Left lung (tissue), 10 donors: ENCODE measurements around the gene KDELR3. TPM values are rescaled to one million over a fixed set of nuclear protein-coding genes. Genes with fewer than 3 reads are reported as not detected.
A peak's percentile ranks its signal among the peaks of the same experiment; 100 is the strongest.

Source experiments
- ATAC-seq: fragments of 200-7000 bp; cut with Tn5 transposase; one replicate; pipeline ENCODE4 v1.9.1; 2020; ENCODE audit warnings: moderate library complexity
- DNase-seq, 4 donors: peaks; one replicate each; pipeline ENCODE4 v3.0.0-alpha.2; 2013 to 2020
- H3K27ac ChIP-seq, 2 donors: fragments of 200-600 bp; sonication (generic) in 1 of 2; one replicate each; pipeline versions ENCODE4 v1.5.0 to v1.8.0; 2020 to 2021
- H3K27me3 ChIP-seq, 2 donors: fragments of 200-600 bp; sonication (generic) in 1 of 2; one replicate each; pipeline versions ENCODE4 v1.5.0 to v1.8.0; 2020 to 2021
- H3K36me3 ChIP-seq, 2 donors: fragments of 200-600 bp; sonication (generic) in 1 of 2; one replicate each; pipeline versions ENCODE4 v1.5.0 to v1.8.0; 2020 to 2021
- H3K4me1 ChIP-seq, 2 donors: fragments of 200-600 bp; one replicate each; pipeline ENCODE4 v1.8.0; 2021
- H3K4me3 ChIP-seq, 2 donors: fragments of 200-600 bp; sonication (generic) in 1 of 2; one replicate each; pipeline versions ENCODE4 v1.5.0 to v1.8.0; 2020 to 2021; ENCODE audit warnings: mild to moderate bottlenecking in 1 of 2
- H3K9me3 ChIP-seq, 2 donors: fragments of 200-600 bp; sonication (generic) in 1 of 2; one replicate each; pipeline versions ENCODE4 v1.5.0 to v1.8.0; 2020 to 2021
- intact Hi-C, 2 donors: fragments of 100-400 bp; cut with DNase I; formaldehyde crosslinking; loops; one replicate each; pipeline versions ENCODE4 v1.11.2 to v1.14.2; 2022
- polyA plus RNA-seq, 6 donors: library from polyadenylated mRNA; unstranded; fragments of 120-200 nt; gene quantifications; one replicate each; pipeline ENCODE4 v1.2.1, GENCODE V29; 2013; ENCODE audit not compliant: insufficient read length in 6 of 6
- total RNA-seq, 2 donors: library from RNA; stranded (reverse); fragmentation: NEBNext Ultra II Directional; extraction: Animal tissue kit (Norgen Biotek cat#: 25700); gene quantifications; one replicate each; pipeline ENCODE4 v1.2.1, GENCODE V29; 2021
- TF ChIP-seq, protein P1 (sequence below), 2 donors: fragments of 200-600 bp; sonication (generic) in 1 of 2; IDR thresholded peaks; one replicate each; pipeline versions ENCODE4 v1.5.0 to v1.8.0; 2021; ENCODE audit warnings: antibody characterized with exemption in 2 of 2
- donor health status: DM: no; HTN: yes; CAD: no.
- donor health status: DM: no; HTN: no; CAD: no.

KDELR3 gene
- total and polyA plus RNA-seq, 8 donors = 5.5 to 53.8 (median 7.7) TPM

DNA sequence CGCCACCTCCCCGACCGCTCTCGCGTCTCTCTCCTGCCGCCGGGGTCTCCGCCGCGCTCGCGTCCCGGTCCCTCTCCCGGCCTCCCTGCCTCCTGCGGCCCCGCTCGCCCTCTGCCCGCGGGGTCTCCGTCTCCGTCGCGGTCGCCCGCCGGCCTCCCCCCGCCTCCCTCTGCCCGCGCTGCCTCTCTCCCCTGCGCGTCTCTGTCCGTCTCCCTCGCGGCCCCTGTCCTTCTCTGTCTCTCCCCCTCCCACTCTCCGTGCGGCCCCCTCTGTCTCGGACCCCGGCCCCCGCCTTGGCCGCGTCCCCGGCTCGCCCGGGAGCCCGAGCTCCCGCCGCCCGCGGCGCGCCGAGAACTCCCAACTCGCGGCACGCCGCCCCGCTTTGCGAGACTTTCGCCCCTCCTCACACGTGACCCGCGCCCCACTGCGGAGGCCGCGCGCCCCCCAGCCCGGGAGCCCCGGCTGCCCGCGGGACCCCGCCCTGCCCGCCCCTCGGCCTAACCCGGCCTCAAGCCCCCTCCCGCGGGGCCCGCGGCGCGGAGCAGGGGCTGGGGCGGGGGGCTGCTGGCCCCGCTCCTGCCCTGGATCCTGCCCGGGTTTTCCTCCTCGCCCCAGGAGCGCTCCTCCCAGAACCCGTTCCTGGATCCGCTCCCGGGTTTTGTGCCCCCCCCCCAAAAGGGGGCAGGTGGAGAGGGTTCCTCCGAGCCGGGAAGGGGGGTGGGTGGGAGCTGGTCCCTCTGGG, 12.2 kb upstream of the KDELR3 start:
- peak overlapping the region in 1 of 2 donors; percentile 19 for H3K4me3 ChIP-seq
- H3K27me3 ChIP-seq = peaks cover 41 to 97% of the 10 kb centered on the region in 2 donors
- DNase-seq (no peak), ATAC-seq (peak; percentile 19)
- TF ChIP-seq, protein P1, sequence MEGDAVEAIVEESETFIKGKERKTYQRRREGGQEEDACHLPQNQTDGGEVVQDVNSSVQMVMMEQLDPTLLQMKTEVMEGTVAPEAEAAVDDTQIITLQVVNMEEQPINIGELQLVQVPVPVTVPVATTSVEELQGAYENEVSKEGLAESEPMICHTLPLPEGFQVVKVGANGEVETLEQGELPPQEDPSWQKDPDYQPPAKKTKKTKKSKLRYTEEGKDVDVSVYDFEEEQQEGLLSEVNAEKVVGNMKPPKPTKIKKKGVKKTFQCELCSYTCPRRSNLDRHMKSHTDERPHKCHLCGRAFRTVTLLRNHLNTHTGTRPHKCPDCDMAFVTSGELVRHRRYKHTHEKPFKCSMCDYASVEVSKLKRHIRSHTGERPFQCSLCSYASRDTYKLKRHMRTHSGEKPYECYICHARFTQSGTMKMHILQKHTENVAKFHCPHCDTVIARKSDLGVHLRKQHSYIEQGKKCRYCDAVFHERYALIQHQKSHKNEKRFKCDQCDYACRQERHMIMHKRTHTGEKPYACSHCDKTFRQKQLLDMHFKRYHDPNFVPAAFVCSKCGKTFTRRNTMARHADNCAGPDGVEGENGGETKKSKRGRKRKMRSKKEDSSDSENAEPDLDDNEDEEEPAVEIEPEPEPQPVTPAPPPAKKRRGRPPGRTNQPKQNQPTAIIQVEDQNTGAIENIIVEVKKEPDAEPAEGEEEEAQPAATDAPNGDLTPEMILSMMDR (IDR thresholded peaks at IDR 0.05) = no peak
- H3K36me3 ChIP-seq = no peaks in the 10 kb centered on the region
- H3K9me3 ChIP-seq = no peaks in the 10 kb centered on the region
- peaks cover 0 to 16% of the 10 kb centered on the region in 2 donors for H3K4me1 ChIP-seq
- intact Hi-C loops = no loop called here
- no peak overlapping the region for H3K27ac ChIP-seq

DNA sequence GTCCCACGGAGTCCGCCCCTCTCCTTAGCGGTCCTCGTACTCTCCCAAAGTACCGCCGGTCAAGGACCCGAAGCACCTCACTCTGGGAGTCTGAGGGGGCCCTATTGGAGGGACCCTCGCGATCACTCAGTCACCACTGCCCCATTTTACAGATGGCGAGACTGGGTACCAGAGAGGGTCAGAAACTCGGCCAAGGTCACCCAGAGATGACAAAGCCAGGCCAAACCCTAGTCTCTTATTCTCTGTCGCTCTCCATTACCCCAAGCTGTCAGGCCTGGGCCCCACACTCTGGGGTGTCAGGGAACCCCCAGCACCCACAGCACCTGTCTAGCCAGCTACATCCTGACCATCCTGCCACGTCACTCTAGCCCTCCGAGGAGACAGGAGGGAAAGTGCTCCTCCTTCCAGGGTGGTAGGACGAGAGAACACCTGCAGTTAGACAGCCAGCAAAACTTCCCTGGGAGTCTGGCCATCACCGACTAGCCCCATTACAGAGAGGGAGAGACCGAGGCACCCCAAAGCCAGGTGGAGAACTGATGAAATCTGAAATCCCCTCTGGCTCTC, 11.5 kb upstream of the KDELR3 start:
- peaks cover 0 to 19% of the 10 kb centered on the region in 2 donors for H3K4me1 ChIP-seq
- TF ChIP-seq, protein P1 (IDR thresholded peaks at IDR 0.05) = no peak
- no peaks in the 10 kb centered on the region for H3K9me3 ChIP-seq
- no peak for ATAC-seq
- intact Hi-C loops = no loop called here
- no peak for DNase-seq
- H3K27me3 ChIP-seq = peaks cover 44 to 97% of the 10 kb centered on the region in 2 donors
- no peak overlapping the region for H3K4me3 ChIP-seq
- no peaks in the 10 kb centered on the region for H3K36me3 ChIP-seq
- H3K27ac ChIP-seq = no peak overlapping the region

DNA sequence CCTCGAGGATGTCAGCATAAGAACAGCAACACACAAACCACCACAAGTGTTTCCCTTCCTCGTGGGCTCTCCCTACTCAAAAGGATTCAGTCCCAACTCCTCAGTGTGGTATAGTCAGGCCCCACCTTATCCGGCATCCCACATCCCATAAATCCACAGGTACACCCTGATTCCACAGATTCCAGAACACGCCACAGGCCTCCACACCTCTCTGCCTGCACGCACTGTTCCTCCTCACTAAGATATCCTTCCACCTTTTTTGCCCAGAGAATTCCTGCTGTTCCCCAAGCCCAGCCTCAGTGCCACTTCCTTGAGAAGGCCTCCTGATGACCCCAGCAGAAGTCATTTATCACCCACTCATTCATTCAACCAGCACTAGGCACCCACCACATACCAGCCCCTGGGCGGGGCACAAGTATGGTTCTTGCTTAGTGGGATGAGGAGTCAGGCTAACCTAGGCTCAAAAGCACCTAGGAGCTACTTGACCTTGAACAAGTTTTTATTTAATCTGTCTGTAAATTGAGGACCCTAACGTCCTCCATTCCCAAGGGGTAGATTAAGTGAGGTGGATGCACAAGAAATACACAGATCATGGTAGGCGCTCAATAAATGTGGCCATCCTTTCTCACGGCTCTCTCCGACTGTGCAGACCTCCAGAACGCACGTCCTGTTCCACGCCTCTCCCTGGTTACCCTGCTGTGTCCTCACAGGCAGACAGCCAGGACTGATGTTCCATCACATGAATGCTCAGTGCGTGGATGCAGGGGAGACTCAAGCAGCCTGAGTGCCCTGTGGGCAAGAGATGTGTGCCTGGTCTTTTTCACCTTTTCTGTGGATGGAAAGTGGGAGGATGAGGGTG, 10.8 kb upstream of the KDELR3 start:
- TF ChIP-seq, protein P1 (IDR thresholded peaks at IDR 0.05) = no peak
- Histone ChIP-seq H3K36me3 (no peaks in the 10 kb centered on the region), H3K4me3 (no peak overlapping the region), H3K27me3 (peaks cover 49 to 97% of the 10 kb centered on the region in 2 donors), H3K4me1 (peaks cover 5 to 26% of the 10 kb centered on the region in 2 donors), H3K27ac (no peak overlapping the region), H3K9me3 (no peaks in the 10 kb centered on the region)
- intact Hi-C loops = no loop called here
- DNase-seq = no peak
- no peak for ATAC-seq

DNA sequence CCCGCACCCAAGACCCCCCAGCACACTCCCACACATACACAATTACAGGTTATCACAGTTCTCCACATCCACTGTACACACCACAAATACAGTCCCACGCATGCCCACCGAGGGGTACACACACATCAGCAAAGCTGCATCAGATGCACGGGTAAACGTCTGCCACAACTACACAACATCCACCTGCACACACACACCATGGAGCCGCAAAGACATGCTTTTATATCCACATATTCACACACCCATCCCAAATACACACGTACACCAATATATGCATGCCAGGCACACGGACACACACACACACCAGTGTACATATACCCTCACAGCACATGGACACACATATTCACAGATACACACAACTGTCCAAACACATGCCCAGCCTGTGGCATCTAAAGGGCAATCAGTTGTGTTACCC, 7.5 kb upstream of the KDELR3 start:
- peaks cover 6 to 21% of the 10 kb centered on the region in 2 donors for H3K4me1 ChIP-seq
- H3K9me3 ChIP-seq = no peaks in the 10 kb centered on the region
- H3K27me3 ChIP-seq = peaks cover 29 to 97% of the 10 kb centered on the region in 2 donors
- no peak overlapping the region for H3K4me3 ChIP-seq
- no peak for ATAC-seq
- peak in 1 of 4 donors; percentile 17 for DNase-seq
- TF ChIP-seq, protein P1 (IDR thresholded peaks at IDR 0.05) = no peak
- H3K36me3 ChIP-seq = no peaks in the 10 kb centered on the region
- intact Hi-C loops = no loop called here
- H3K27ac ChIP-seq = no peak overlapping the region

DNA sequence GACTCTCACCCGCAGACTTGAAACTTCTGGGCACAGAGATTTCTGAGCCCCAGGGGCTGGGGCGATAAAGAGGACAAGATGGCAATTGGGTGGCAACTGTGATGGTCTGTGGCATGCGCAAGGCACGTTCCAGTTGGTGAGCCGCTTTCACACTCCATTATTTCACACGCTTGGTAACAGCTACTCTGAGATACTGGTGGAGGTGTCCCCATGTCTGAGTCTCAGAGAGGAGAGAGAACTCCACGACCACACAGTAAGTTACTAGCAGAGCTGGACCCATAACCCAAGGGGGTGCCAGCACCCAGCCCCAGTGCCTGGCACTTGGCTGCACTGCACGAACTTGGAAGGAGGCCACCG, 6.9 kb upstream of the KDELR3 start:
- DNase-seq (peak in 1 of 4 donors; percentile 24), ATAC-seq (peak; percentile 23)
- TF ChIP-seq, protein P1 (IDR thresholded peaks at IDR 0.05) = no peak
- no peaks in the 10 kb centered on the region for H3K9me3 ChIP-seq
- H3K27ac ChIP-seq = no peak overlapping the region
- peaks cover 6 to 16% of the 10 kb centered on the region in 2 donors for H3K4me1 ChIP-seq
- peaks cover 23 to 97% of the 10 kb centered on the region in 2 donors for H3K27me3 ChIP-seq
- no peaks in the 10 kb centered on the region for H3K36me3 ChIP-seq
- H3K4me3 ChIP-seq = no peak overlapping the region
- intact Hi-C loops = no loop called here
